ENCODE measurements around the gene NYNRIN.

DNA sequence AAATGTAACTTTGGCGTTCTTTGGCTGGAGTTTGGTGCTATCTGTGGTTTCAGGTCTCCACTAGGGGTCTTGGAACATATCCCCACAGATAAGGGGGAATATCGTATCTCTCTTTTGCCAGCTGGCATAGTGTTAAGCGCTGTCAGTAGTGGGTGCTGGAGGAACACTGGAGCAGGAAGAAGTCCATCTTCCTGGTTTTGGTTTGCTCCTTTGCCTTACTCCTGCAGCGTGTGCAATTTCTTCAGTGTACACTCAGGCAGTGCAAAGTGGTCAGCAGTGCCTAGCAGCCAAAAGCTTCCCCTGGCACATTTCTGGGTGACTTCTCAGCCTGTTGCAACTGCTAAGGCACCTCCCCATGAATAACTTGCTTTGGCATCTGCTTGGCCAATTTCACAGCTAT lies 47.3 kb upstream of the NYNRIN start:
- TF ChIP-seq POLR2A (IDR thresholded peaks at IDR 0.05), result no peak
- TF ChIP-seq, protein P1, sequence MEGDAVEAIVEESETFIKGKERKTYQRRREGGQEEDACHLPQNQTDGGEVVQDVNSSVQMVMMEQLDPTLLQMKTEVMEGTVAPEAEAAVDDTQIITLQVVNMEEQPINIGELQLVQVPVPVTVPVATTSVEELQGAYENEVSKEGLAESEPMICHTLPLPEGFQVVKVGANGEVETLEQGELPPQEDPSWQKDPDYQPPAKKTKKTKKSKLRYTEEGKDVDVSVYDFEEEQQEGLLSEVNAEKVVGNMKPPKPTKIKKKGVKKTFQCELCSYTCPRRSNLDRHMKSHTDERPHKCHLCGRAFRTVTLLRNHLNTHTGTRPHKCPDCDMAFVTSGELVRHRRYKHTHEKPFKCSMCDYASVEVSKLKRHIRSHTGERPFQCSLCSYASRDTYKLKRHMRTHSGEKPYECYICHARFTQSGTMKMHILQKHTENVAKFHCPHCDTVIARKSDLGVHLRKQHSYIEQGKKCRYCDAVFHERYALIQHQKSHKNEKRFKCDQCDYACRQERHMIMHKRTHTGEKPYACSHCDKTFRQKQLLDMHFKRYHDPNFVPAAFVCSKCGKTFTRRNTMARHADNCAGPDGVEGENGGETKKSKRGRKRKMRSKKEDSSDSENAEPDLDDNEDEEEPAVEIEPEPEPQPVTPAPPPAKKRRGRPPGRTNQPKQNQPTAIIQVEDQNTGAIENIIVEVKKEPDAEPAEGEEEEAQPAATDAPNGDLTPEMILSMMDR (IDR thresholded peaks at IDR 0.05), result no peak
